HepG2 (cell line): Measurements from ENCODE around the gene VCAN.

Experiments
- CCAR2 ChIP-seq: fragments of 200-400 bp; formaldehyde crosslinking; optimal IDR thresholded peaks from 2 replicates; pipeline ENCODE3; 2018; ENCODE audit warnings: low read depth, mild to moderate bottlenecking, low read length, moderate library complexity
- CTCF ChIP-seq: sonication (generic); formaldehyde crosslinking; IDR thresholded peaks from 2 replicates; pipeline ENCODE4 v1.5.0; 2020; ENCODE audit warnings: mild to moderate bottlenecking, missing genetic modification reagents, moderate library complexity
- ELF1 ChIP-seq: sonication (generic); formaldehyde crosslinking; IDR thresholded peaks from 2 replicates; pipeline ENCODE4 v1.4.0; 2020; ENCODE audit warnings: missing genetic modification reagents
- JUND ChIP-seq: sonication (generic); formaldehyde crosslinking; IDR thresholded peaks from 2 replicates; pipeline ENCODE4 v1.8.0; 2022; ENCODE audit warnings: mild to moderate bottlenecking, missing genetic modification reagents
- PLRG1 ChIP-seq: fragments of 450-650 bp; conservative IDR thresholded peaks from 2 replicates; pipeline ENCODE4 v1.6.1; 2016
- POLR2A ChIP-seq, 2 experiments: IDR thresholded peaks; 2 replicates each; pipeline ENCODE4 v1.6.1; 2011; ENCODE audit warnings: low read depth in 2 of 2, low read length in 2 of 2, mild to moderate bottlenecking in 1 of 2, moderate library complexity in 1 of 2; ENCODE audit not compliant: insufficient read depth in 1 of 2
- SMARCE1 ChIP-seq: fragments of 450-650 bp; IDR thresholded peaks from 2 replicates; pipeline ENCODE4 v1.6.1; 2017; ENCODE audit warnings: borderline replicate concordance
- TAF1 ChIP-seq: sonication (generic); formaldehyde crosslinking; IDR thresholded peaks from 2 replicates; pipeline ENCODE4 v1.4.0; 2020; ENCODE audit warnings: missing genetic modification reagents
- YY1 ChIP-seq: IDR thresholded peaks from 2 replicates; pipeline ENCODE4 v1.6.1; 2011; ENCODE audit warnings: low read length, low read depth, moderate library complexity, mild to moderate bottlenecking; ENCODE audit not compliant: insufficient read depth, insufficient replicate concordance
- TF ChIP-seq, protein P1 (sequence below): sonication (generic); formaldehyde crosslinking; IDR thresholded peaks from 2 replicates; pipeline ENCODE4 v1.4.0; 2020; ENCODE audit warnings: missing genetic modification reagents

DNA sequence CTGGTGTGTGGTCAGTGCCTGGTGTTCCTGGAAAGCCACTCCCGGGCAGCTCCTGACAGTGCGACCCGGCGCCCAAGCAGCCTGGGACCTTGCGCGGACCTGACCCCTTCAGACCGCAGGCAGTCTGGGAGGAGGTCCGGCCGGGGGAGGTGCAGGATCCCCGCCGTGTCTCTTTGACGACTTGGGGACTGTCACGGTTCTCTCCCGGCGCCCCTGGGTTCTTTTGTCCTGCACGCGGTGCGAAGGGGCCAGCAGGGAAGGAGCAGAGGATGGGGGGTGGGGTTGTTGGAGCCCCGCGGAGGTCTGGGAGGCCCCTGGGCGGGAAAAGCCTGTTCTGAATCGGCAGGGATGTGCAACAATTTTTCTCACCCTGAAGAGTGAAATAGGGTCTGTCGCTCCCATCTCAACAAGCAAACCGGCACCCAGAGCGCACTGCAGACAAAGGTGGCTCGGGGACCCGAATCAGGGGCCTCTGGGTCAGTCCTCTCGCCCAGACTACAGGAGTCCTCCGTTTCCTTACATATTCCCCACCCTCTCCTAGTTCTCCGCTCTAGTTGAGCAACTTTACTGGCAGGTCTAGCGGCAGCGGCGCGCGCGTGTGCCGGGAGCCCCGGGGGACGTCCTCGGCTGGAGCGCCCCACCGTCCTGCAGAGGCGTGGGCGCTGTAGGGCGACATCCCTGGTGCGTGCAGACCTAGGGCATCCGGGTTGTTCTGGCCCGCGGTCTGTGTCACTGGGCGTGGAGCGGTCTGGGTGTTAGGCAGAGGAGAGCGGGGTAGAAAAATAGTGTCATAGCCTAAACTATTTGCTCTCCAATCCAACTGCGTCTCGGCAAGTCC is 1.2 kb downstream of the VCAN start:
- TF ChIP-seq YY1 (no peak), POLR2A (IDR thresholded peaks at IDR 0.05; ENCODE audit: insufficient read depth in 1 of 2, low read depth in 2 of 2, low read length in 2 of 2) (no peak), CTCF (no peak), JUND (CRISPR knock-in tag) (no peak), ELF1 (CRISPR knock-in tag) (no peak), TAF1 (CRISPR knock-in tag) (no peak), PLRG1 (no peak), SMARCE1 (no peak), CCAR2 (no peak)
- TF ChIP-seq, protein P1, sequence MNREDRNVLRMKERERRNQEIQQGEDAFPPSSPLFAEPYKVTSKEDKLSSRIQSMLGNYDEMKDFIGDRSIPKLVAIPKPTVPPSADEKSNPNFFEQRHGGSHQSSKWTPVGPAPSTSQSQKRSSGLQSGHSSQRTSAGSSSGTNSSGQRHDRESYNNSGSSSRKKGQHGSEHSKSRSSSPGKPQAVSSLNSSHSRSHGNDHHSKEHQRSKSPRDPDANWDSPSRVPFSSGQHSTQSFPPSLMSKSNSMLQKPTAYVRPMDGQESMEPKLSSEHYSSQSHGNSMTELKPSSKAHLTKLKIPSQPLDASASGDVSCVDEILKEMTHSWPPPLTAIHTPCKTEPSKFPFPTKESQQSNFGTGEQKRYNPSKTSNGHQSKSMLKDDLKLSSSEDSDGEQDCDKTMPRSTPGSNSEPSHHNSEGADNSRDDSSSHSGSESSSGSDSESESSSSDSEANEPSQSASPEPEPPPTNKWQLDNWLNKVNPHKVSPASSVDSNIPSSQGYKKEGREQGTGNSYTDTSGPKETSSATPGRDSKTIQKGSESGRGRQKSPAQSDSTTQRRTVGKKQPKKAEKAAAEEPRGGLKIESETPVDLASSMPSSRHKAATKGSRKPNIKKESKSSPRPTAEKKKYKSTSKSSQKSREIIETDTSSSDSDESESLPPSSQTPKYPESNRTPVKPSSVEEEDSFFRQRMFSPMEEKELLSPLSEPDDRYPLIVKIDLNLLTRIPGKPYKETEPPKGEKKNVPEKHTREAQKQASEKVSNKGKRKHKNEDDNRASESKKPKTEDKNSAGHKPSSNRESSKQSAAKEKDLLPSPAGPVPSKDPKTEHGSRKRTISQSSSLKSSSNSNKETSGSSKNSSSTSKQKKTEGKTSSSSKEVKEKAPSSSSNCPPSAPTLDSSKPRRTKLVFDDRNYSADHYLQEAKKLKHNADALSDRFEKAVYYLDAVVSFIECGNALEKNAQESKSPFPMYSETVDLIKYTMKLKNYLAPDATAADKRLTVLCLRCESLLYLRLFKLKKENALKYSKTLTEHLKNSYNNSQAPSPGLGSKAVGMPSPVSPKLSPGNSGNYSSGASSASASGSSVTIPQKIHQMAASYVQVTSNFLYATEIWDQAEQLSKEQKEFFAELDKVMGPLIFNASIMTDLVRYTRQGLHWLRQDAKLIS = no peak
